Measurements from ENCODE around the gene C16orf54. TPM values are rescaled to one million over a fixed set of nuclear protein-coding genes. Genes with fewer than 3 reads are reported as not detected.
"Not testable (repeated sequence)": the region's sequence is repeated elsewhere in the genome, so short reads cannot be mapped to it uniquely, and the experiment has no call there.

Gene C16orf54
- total RNA-seq, 2 experiments from 2014 or later, result 250 to 261 TPM

DNA sequence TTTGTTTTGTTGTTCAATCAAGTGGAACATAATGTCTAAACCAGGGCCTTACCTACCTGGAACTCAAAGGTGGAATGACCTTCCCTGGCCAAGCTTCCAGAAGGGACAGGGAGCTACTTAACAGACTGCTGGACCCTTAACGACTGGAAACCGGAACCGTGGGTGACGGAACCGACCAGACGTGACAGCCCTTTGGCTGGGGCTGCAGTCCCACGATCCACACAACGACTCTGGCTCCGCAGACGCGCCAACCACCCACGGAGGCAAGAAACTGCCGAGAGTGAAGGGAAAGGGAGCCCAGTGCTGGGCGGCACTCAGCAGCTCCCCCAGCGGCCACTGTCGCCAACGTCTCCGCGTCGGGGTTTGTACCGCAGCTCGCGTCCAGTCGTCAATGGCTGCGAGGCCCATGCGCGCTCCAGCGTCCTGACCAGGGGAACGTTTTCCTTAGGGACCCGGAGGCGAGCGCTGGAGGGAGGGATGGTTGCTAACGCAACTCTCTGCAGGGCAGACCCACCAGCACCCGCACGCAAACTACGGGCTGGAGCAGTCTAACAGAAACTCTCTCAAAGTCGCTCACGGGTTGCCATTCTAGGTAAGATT, 39.2 kb upstream of the C16orf54 start:
- ATAC-seq (ENCODE audit: poor library complexity), result peak; percentile 91
- Histone ChIP-seq H3K9me3 (ENCODE audit: control insufficient read depth in 1 of 2, insufficient read depth in 1 of 2, low read length in 2 of 2) (no peaks in the 10 kb centered on the region), H3K27me3 (ENCODE audit: control insufficient read depth in 1 of 2, insufficient read depth in 2 of 2, low read length in 2 of 2) (no peaks in the 10 kb centered on the region), H3K27ac (ENCODE audit: low read depth in 1 of 2, low read length in 2 of 2) (no peak overlapping the region), H3K4me3 (ENCODE audit: low read length) (peak overlapping the region; percentile 40), H3K36me3 (ENCODE audit: insufficient read depth, low read length) (no peaks in the 10 kb centered on the region), H3K4me1 (ENCODE audit: insufficient read depth, low read length) (peaks cover 25% of the 10 kb centered on the region)
- Mint-ChIP-seq H3K9me3 (no peaks in the 10 kb centered on the region), H3K36me3 (ENCODE audit: low read depth) (no peaks in the 10 kb centered on the region), H3K27me3 (no peaks in the 10 kb centered on the region), H3K4me3 (peak overlapping the region; percentile 80), H3K4me1 (ENCODE audit: low read depth) (peaks cover 33% of the 10 kb centered on the region), H3K27ac (peak overlapping the region; percentile 18)
- DNase-seq, result peak; percentile 55 to 87 (median 74)
- intact Hi-C loops (cut with DNase I, micrococcal nuclease), result loop anchor here in 1 of 2 experiments (5.0 kb wide), 1 partner anchor 63 kb away; no protein-coding TSS in a partner anchor
- CTCF ChIA-PET, result interaction anchor here (0.5 to 2.9 kb wide), 32 partner anchors 9 to 188 kb away, joined by 3 to 21 read pairs (median 4); partner anchors contain the start of genes C16orf54, MVP and PAGR1
- TF ChIP-seq, protein P1, sequence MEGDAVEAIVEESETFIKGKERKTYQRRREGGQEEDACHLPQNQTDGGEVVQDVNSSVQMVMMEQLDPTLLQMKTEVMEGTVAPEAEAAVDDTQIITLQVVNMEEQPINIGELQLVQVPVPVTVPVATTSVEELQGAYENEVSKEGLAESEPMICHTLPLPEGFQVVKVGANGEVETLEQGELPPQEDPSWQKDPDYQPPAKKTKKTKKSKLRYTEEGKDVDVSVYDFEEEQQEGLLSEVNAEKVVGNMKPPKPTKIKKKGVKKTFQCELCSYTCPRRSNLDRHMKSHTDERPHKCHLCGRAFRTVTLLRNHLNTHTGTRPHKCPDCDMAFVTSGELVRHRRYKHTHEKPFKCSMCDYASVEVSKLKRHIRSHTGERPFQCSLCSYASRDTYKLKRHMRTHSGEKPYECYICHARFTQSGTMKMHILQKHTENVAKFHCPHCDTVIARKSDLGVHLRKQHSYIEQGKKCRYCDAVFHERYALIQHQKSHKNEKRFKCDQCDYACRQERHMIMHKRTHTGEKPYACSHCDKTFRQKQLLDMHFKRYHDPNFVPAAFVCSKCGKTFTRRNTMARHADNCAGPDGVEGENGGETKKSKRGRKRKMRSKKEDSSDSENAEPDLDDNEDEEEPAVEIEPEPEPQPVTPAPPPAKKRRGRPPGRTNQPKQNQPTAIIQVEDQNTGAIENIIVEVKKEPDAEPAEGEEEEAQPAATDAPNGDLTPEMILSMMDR (IDR thresholded peaks at IDR 0.05), result peak; percentile 85
- POLR2A ChIA-PET, result interaction anchor here (0.9 to 4.1 kb wide), 12 partner anchors 19 to 85 kb away, joined by 3 to 22 read pairs (median 6); partner anchors contain the start of genes C16orf54, MAZ and PAGR1

DNA sequence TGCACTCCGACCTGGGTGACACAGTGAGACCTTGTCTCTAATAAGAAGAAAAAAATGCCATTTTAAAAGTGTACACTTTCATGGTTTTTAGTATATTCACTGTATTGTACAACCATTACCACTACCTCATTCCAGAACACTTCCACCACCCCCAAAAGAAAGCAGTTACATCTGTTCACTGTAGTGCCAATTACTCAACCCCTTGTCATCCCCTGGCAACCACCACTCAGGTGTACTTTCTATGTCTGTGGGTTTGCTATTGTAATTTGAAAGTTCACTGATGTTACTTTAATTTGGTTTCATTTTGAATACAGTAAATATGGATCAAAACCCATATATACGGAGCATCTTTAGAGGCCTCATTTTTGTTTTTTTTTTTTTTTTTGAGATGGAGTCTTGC, 38.4 kb upstream of the C16orf54 start:
- no peak overlapping the region for H3K4me3 ChIP-seq (ENCODE audit: low read length)
- peak; percentile 73 for ATAC-seq (ENCODE audit: poor library complexity)
- H3K27ac Mint-ChIP-seq, result peak overlapping the region; percentile 18

DNA sequence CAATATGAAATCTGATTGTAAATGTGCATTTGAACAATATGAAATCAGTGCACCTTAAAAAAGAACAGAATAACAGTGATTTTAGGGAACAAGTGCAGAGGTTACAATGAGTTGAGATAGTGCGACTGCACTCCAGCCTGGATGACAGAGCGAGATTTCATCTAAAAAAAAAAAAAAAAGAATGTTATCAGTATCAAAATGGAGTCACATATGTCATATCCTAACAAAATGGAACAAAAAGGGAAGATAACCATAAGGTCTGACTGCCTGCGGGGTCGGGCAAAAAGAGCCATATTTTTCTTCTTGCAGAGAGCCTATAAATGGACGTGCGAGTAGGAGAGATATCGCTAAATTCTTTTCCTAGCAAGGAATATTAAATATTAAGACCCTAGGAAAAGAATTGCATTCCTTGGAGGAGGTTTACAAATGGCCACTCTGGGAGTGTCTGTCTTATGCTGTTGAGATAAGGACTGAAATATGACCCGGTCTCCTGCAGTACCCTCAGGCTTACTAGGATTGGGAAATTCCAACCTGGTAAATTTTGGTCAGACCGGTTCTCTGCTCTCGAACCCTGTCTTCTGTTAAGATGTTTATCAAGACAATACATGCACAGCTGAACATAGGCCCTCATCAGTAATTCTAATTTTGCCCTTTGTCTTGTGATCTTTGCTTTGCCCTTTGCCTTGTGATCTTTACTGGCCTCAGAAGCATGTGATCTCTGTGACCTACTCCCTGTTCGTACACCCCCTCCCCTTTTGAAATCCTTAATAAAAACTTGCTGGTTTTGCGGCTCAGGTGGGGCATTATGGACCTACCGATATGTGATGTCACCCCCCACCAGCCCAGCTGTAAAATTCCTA, 37.5 kb upstream of the C16orf54 start:
- ATAC-seq (ENCODE audit: poor library complexity); H3K36me3 Mint-ChIP-seq (ENCODE audit: low read depth); H3K27ac ChIP-seq (ENCODE audit: low read depth in 1 of 2, low read length in 2 of 2); H3K4me3 ChIP-seq (ENCODE audit: low read length); H3K27me3 ChIP-seq (ENCODE audit: control insufficient read depth in 1 of 2, insufficient read depth in 2 of 2, low read length in 2 of 2); H3K36me3 ChIP-seq (ENCODE audit: insufficient read depth, low read length); H3K4me3 Mint-ChIP-seq; H3K9me3 Mint-ChIP-seq; DNase-seq; intact Hi-C loops (cut with DNase I, micrococcal nuclease); H3K9me3 ChIP-seq (ENCODE audit: control insufficient read depth in 1 of 2, insufficient read depth in 1 of 2, low read length in 2 of 2); H3K27me3 Mint-ChIP-seq: not testable (repeated sequence)
- ChIA-PET POLR2A (interaction anchor here (1.2 to 4.1 kb wide), 3 partner anchors 37 to 83 kb away, joined by 4 to 22 read pairs (median 17); partner anchors contain the start of gene C16orf54), CTCF (interaction anchor here (1.2 to 2.9 kb wide), 3 partner anchors 54 to 83 kb away, joined by 3 to 21 read pairs (median 8); no protein-coding TSS in a partner anchor)
- Mint-ChIP-seq H3K27ac (peak overlapping the region; percentile 18), H3K4me1 (ENCODE audit: low read depth) (peaks cover 27% of the 10 kb centered on the region)
- H3K4me1 ChIP-seq (ENCODE audit: insufficient read depth, low read length), result peaks cover 17% of the 10 kb centered on the region

More for the DNA sequence above, 38.4 kb upstream of the C16orf54 start:
- H3K36me3 ChIP-seq (ENCODE audit: insufficient read depth, low read length), result no peaks in the 10 kb centered on the region
- H3K4me1 ChIP-seq (ENCODE audit: insufficient read depth, low read length), result peaks cover 17% of the 10 kb centered on the region
- no peaks in the 10 kb centered on the region for H3K27me3 ChIP-seq (ENCODE audit: control insufficient read depth in 1 of 2, insufficient read depth in 2 of 2, low read length in 2 of 2)
- Mint-ChIP-seq H3K4me1 (ENCODE audit: low read depth) (peaks cover 31% of the 10 kb centered on the region), H3K27me3 (no peaks in the 10 kb centered on the region), H3K9me3 (no peaks in the 10 kb centered on the region), H3K4me3 (peak overlapping the region; percentile 38), H3K36me3 (ENCODE audit: low read depth) (no peaks in the 10 kb centered on the region)
- peak overlapping the region in 1 of 2 donors; percentile 13 for H3K27ac ChIP-seq (ENCODE audit: low read depth in 1 of 2, low read length in 2 of 2)
- intact Hi-C loops (cut with DNase I, micrococcal nuclease), result no loop called here
- ChIA-PET POLR2A (interaction anchor here (0.9 to 4.1 kb wide), 12 partner anchors 20 to 84 kb away, joined by 3 to 22 read pairs (median 6); partner anchors contain the start of genes C16orf54 and MAZ), CTCF (interaction anchor here (0.8 to 2.9 kb wide), 17 partner anchors 15 to 84 kb away, joined by 3 to 21 read pairs (median 6); partner anchors contain the start of genes C16orf54, MVP and PAGR1)
- no peaks in the 10 kb centered on the region for H3K9me3 ChIP-seq (ENCODE audit: control insufficient read depth in 1 of 2, insufficient read depth in 1 of 2, low read length in 2 of 2)
- DNase-seq, result peak in 4 of 14 experiments; percentile 27 to 44 (median 41)
- TF ChIP-seq, protein P1 (IDR thresholded peaks at IDR 0.05), result no peak

Data from CD4-positive, alpha-beta T cell (primary cell).